Measurements from ENCODE around the gene CEP72.

DNA sequence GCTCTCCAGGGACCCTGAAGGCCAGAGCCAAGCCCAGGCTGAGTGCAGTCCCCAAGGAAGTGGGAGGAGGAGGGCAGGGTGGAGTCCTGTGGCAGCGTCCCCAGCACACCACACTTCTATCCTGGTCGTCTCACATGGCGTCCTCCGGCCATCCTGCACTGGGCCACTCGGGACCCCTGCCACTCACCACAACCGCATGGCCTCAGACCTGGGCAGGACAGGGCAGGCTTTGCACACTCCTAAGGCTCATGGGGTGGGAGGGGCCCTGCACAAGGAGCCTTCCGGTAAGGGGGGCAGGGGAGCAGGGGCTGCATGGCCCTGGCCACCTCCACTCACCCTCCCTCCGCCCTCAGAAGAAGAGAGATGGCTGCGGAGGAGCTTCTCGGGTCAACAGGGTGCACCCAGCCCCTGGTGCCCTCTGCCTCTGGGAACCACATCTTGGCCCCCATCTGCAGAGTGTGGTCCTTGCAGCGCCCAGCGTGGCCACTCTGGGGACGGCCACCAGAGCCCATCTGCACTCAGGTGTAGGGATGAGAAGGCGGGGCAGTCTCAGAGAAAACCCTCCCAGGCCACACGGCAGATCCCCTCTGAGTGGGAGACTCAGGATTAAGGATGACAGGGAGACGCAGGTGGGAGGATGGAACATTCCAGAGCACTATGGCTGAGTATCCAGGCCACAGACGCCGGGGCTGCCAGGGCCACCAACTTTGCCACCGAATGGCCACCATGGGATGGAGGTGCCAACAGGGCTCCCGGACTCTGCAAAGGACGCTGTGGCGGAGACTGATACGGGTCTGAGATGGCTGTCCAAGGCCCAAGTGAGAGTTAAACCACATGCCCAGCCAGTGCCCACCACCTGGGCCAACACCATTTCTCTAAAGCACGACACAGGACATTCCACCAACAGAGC lies 73.4 kb downstream of the CEP72 start:
- TF ChIP-seq, protein P1, sequence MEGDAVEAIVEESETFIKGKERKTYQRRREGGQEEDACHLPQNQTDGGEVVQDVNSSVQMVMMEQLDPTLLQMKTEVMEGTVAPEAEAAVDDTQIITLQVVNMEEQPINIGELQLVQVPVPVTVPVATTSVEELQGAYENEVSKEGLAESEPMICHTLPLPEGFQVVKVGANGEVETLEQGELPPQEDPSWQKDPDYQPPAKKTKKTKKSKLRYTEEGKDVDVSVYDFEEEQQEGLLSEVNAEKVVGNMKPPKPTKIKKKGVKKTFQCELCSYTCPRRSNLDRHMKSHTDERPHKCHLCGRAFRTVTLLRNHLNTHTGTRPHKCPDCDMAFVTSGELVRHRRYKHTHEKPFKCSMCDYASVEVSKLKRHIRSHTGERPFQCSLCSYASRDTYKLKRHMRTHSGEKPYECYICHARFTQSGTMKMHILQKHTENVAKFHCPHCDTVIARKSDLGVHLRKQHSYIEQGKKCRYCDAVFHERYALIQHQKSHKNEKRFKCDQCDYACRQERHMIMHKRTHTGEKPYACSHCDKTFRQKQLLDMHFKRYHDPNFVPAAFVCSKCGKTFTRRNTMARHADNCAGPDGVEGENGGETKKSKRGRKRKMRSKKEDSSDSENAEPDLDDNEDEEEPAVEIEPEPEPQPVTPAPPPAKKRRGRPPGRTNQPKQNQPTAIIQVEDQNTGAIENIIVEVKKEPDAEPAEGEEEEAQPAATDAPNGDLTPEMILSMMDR (IDR thresholded peaks at IDR 0.05; ENCODE audit: low read depth, low read length), result no peak
- no peak for TF ChIP-seq EZH2phosphoT487 (IDR thresholded peaks at IDR 0.05; ENCODE audit: low read depth)

Data from OCI-LY3 (cell line).